H9 (cell line): ENCODE results near the gene ALMS1. TPM values are rescaled to one million over a fixed set of nuclear protein-coding genes. Genes with fewer than 3 reads are reported as not detected.

Source experiments
- DNase-seq: peaks from one replicate; pipeline ENCODE4 v3.0.0-alpha.2; 2017
- H2AFZ ChIP-seq: one replicate; pipeline ENCODE4 v1.6.1; 2013; ENCODE audit warnings: mild to moderate bottlenecking, low read length, control low read depth, moderate library complexity
- H2AK5ac ChIP-seq: 2 replicates; pipeline ENCODE4 v1.6.1; 2013; ENCODE audit warnings: low read length, control low read depth, mixed read lengths; ENCODE audit not compliant: insufficient read length
- H2BK120ac ChIP-seq: one replicate; pipeline ENCODE4 v1.6.1; 2013; ENCODE audit warnings: low read depth, mild to moderate bottlenecking, low read length, control low read depth, inconsistent platforms; ENCODE audit not compliant: poor library complexity, severe bottlenecking
- H2BK12ac ChIP-seq: 2 replicates; pipeline ENCODE4 v1.6.1; 2013; ENCODE audit warnings: low read length, control low read depth, mixed read lengths, low read depth; ENCODE audit not compliant: insufficient read length
- H2BK15ac ChIP-seq: 2 replicates; pipeline ENCODE4 v1.6.1; 2013; ENCODE audit warnings: low read depth, low read length, control low read depth
- H2BK20ac ChIP-seq: one replicate; pipeline ENCODE4 v1.6.1; 2013; ENCODE audit warnings: low read depth, mild to moderate bottlenecking, low read length, control low read depth, inconsistent platforms; ENCODE audit not compliant: poor library complexity, severe bottlenecking
- H2BK5ac ChIP-seq: 2 replicates; pipeline ENCODE4 v1.6.1; 2013; ENCODE audit warnings: low read length, control low read depth, mixed read lengths; ENCODE audit not compliant: insufficient read length
- H3K14ac ChIP-seq: 2 replicates; pipeline ENCODE4 v1.6.1; 2013; ENCODE audit warnings: low read length, control low read depth; ENCODE audit not compliant: insufficient read depth
- H3K18ac ChIP-seq: 2 replicates; pipeline ENCODE4 v1.6.1; 2013; ENCODE audit warnings: low read depth, mild to moderate bottlenecking, mixed read lengths, low read length, control low read depth; ENCODE audit not compliant: insufficient read length
- H3K23ac ChIP-seq: 2 replicates; pipeline ENCODE4 v1.6.1; 2013; ENCODE audit warnings: low read length, control low read depth, mixed read lengths, low read depth; ENCODE audit not compliant: insufficient read length
- H3K23me2 ChIP-seq: 2 replicates; pipeline ENCODE4 v1.6.1; 2013; ENCODE audit warnings: low read depth, mild to moderate bottlenecking, mixed read lengths, low read length, control low read depth; ENCODE audit not compliant: insufficient read length, poor library complexity, severe bottlenecking
- H3K27ac ChIP-seq: 2 replicates; pipeline ENCODE4 v1.5.1; 2013; ENCODE audit warnings: low read length, control low read depth, mixed read lengths, low read depth; ENCODE audit not compliant: insufficient read length
- H3K27me3 ChIP-seq: 2 replicates; pipeline ENCODE4 v1.6.1; 2013; ENCODE audit warnings: low read length, control low read depth, inconsistent platforms; ENCODE audit not compliant: insufficient read depth
- H3K4ac ChIP-seq: 2 replicates; pipeline ENCODE4 v1.6.1; 2013; ENCODE audit warnings: low read depth, mild to moderate bottlenecking, control low read depth, inconsistent platforms, low read length, moderate library complexity
- H3K4me1 ChIP-seq: 2 replicates; pipeline ENCODE4 v1.6.1; 2013; ENCODE audit warnings: low read length, control low read depth, inconsistent platforms; ENCODE audit not compliant: insufficient read depth
- H3K4me2 ChIP-seq: 2 replicates; pipeline ENCODE4 v1.6.1; 2013; ENCODE audit warnings: low read length, control low read depth, mixed read lengths; ENCODE audit not compliant: insufficient read length, insufficient read depth
- H3K56ac ChIP-seq: 2 replicates; pipeline ENCODE4 v1.6.1; 2013; ENCODE audit warnings: low read depth, mild to moderate bottlenecking, mixed read lengths, low read length, control low read depth; ENCODE audit not compliant: insufficient read length
- H3K79me1 ChIP-seq: 2 replicates; pipeline ENCODE4 v1.6.1; 2013; ENCODE audit warnings: low read depth, mild to moderate bottlenecking, moderate library complexity, low read length, control low read depth, inconsistent platforms; ENCODE audit not compliant: insufficient read depth, poor library complexity, severe bottlenecking
- H3K79me2 ChIP-seq: 2 replicates; pipeline ENCODE4 v1.6.1; 2013; ENCODE audit warnings: low read length, control low read depth, inconsistent platforms; ENCODE audit not compliant: insufficient read depth
- H3K9ac ChIP-seq: 2 replicates; pipeline ENCODE4 v1.6.1; 2013; ENCODE audit warnings: low read length, control low read depth, mixed read lengths; ENCODE audit not compliant: insufficient read length; ENCODE audit errors: extremely low read depth
- H3K9me3 ChIP-seq: one replicate; pipeline ENCODE4 v1.6.1; 2013; ENCODE audit warnings: low read depth, low read length, inconsistent platforms; ENCODE audit not compliant: control insufficient read depth
- H3T11ph ChIP-seq: one replicate; pipeline ENCODE4 v1.6.1; 2013; ENCODE audit warnings: mild to moderate bottlenecking, low read length, control low read depth, inconsistent platforms
- H4K20me1 ChIP-seq: one replicate; pipeline ENCODE4 v1.6.1; 2013; ENCODE audit not compliant: control insufficient read depth, insufficient read length, insufficient read depth
- H4K5ac ChIP-seq: 2 replicates; pipeline ENCODE4 v1.6.1; 2013; ENCODE audit warnings: low read depth, mild to moderate bottlenecking, mixed read lengths, low read length, control low read depth; ENCODE audit not compliant: insufficient read length
- H4K8ac ChIP-seq: replicated peaks from 2 replicates; pipeline ENCODE4 v1.6.1; 2013; ENCODE audit warnings: low read length, control low read depth, mixed read lengths, low read depth; ENCODE audit not compliant: insufficient read length
- H4K91ac ChIP-seq: 2 replicates; pipeline ENCODE4 v1.6.1; 2013; ENCODE audit warnings: low read depth, mild to moderate bottlenecking, moderate library complexity, mixed read lengths, low read length, control low read depth; ENCODE audit not compliant: insufficient read length
- H3K27ac Mint-ChIP-seq, 3 experiments: 2 replicates in 2 of 3; 3 replicates in 1 of 3; pipeline ENCODE4 v1.8.0; 2020 to 2021; ENCODE audit warnings: mixed read lengths in 3 of 3, mild to moderate bottlenecking in 1 of 3, moderate library complexity in 1 of 3
- H3K27me3 Mint-ChIP-seq: 2 replicates; pipeline ENCODE4 v1.8.0; 2021; ENCODE audit warnings: low read depth, mild to moderate bottlenecking, moderate library complexity, mixed read lengths
- H3K36me3 Mint-ChIP-seq, 3 experiments: 2 replicates in 2 of 3; 3 replicates in 1 of 3; pipeline ENCODE4 v1.8.0; 2020 to 2021; ENCODE audit warnings: low read depth in 3 of 3, mixed read lengths in 3 of 3; ENCODE audit not compliant: insufficient read depth in 1 of 3
- H3K4me1 Mint-ChIP-seq, 2 experiments: 2 replicates each; pipeline ENCODE4 v1.8.0; 2020; ENCODE audit warnings: mixed read lengths in 2 of 2
- H3K4me3 Mint-ChIP-seq, 2 experiments: 2 replicates in 1 of 2; 3 replicates in 1 of 2; pipeline ENCODE4 v1.8.0; 2020 to 2021; ENCODE audit warnings: mild to moderate bottlenecking in 2 of 2, mixed read lengths in 2 of 2, moderate library complexity in 1 of 2
- H3K9me3 Mint-ChIP-seq, 2 experiments: 2 replicates in 1 of 2; 3 replicates in 1 of 2; pipeline ENCODE4 v1.8.0; 2020; ENCODE audit warnings: mild to moderate bottlenecking in 2 of 2, mixed read lengths in 2 of 2, moderate library complexity in 1 of 2
- CTCF ChIP-seq: fragments of 200-600 bp; sonication (generic); conservative IDR thresholded peaks from 3 replicates; pipeline ENCODE4 v1.8.0; 2021; ENCODE audit warnings: antibody characterized with exemption, mild to moderate bottlenecking
- WGBS: extraction: QIAGEN DNeasy Blood & Tissue Kit; methylation state at CpG from one replicate; pipeline ENCODE4 v1.1.7; 2013; ENCODE audit warnings: missing lambda C conversion rate, low lambda C conversion rate, mixed read lengths; ENCODE audit not compliant: insufficient read length; ENCODE audit errors: extremely low coverage; 5-methylcytosine and 5-hydroxymethylcytosine counted together
- total RNA-seq: library from RNA; stranded (reverse); gene quantifications from 2 replicates; pipeline ENCODE4 v1.2.1, GENCODE V29; 2021

Gene ALMS1
- total RNA-seq, 1 experiment from 2014 or later: 36.2 TPM

DNA sequence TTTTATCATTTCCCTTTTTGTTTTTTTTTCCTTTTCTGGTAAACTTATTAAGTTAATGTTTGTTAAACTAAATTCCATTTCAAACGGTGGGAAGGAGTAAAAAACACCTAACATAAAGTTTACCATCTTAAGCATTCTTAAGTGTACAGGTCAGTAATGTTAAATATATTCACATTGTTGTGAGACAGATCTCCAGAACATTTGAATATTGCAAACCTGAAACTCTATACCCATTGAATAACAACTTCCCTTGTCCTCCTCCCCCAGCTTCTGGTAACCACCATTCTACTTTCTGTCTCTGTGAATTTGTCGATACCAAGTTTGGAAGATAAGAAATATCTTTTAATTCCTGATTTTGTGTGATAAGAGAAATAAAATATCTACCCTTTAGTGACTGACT is 268.5 kb downstream of the ALMS1 start:
- no peak overlapping the region for H3K4ac ChIP-seq
- H3K79me1 ChIP-seq: no peaks in the 10 kb centered on the region
- no peak overlapping the region for H2AFZ ChIP-seq
- H3K56ac ChIP-seq: no peak overlapping the region
- no peaks in the 10 kb centered on the region for H3K36me3 Mint-ChIP-seq
- no peaks in the 10 kb centered on the region for H3K27me3 ChIP-seq
- no peak overlapping the region for H3K23ac ChIP-seq
- no peak overlapping the region for H3K9ac ChIP-seq
- no peaks in the 10 kb centered on the region for H3K9me3 ChIP-seq
- H2BK12ac ChIP-seq: no peak overlapping the region
- H2BK120ac ChIP-seq: no peak overlapping the region
- H2AK5ac ChIP-seq: no peak overlapping the region
- H3K14ac ChIP-seq: no peak overlapping the region
- H4K5ac ChIP-seq: no peak overlapping the region
- no peaks in the 10 kb centered on the region for H3K4me1 Mint-ChIP-seq
- H2BK5ac ChIP-seq: no peak overlapping the region
- H3K18ac ChIP-seq: no peak overlapping the region
- no peak for DNase-seq
- H2BK20ac ChIP-seq: no peak overlapping the region
- no peak overlapping the region for H3K4me3 Mint-ChIP-seq
- H3K4me2 ChIP-seq: no peak overlapping the region
- no CpG with 5 or more reads among the region's 2 CpGs for WGBS
- H2BK15ac ChIP-seq: no peak overlapping the region
- no peaks in the 10 kb centered on the region for H4K20me1 ChIP-seq
- H3T11ph ChIP-seq: no peak overlapping the region
- no peak overlapping the region for H3K27ac ChIP-seq
- no peaks in the 10 kb centered on the region for H3K79me2 ChIP-seq
- H4K8ac ChIP-seq: no peak overlapping the region
- peaks cover 26% of the 10 kb centered on the region for H3K27me3 Mint-ChIP-seq
- TF ChIP-seq CTCF: no peak
- no peak overlapping the region for H4K91ac ChIP-seq
- H3K23me2 ChIP-seq: no peaks in the 10 kb centered on the region
- H3K27ac Mint-ChIP-seq: no peak overlapping the region
- no peaks in the 10 kb centered on the region for H3K4me1 ChIP-seq
- peaks cover under 1 to 8% of the 10 kb centered on the region in 2 experiments; a peak in 4 of 5 replicates for H3K9me3 Mint-ChIP-seq

Other genes with a start within 250 kb of the ALMS1 start
- gene NOTO, start 183.3 kb upstream of the ALMS1 start, total RNA-seq: 0.55 and 0.66 TPM in 2 replicates
- 41.7 and 45.2 TPM in 2 replicates for gene SMYD5, start 171.6 kb upstream of the ALMS1 start, total RNA-seq
- 9.6 and 11.1 TPM in 2 replicates for gene PRADC1, start 152.6 kb upstream of the ALMS1 start, total RNA-seq
- 500 and 529 TPM in 2 replicates for gene CCT7, start 151.5 kb upstream of the ALMS1 start, total RNA-seq
- 15.4 and 16.2 TPM in 2 replicates for gene FBXO41, start 101.4 kb upstream of the ALMS1 start, total RNA-seq
- 0.85 and 1.2 TPM in 2 replicates for gene EGR4, start 92.3 kb upstream of the ALMS1 start, total RNA-seq